GM12892 (cell line): ENCODE results near the gene CC2D1B.
"Not testable (repeated sequence)": the region's sequence is repeated elsewhere in the genome, so short reads cannot be mapped to it uniquely, and the experiment has no call there.

Experiments
- POLR2A ChIP-seq: IDR thresholded peaks from 2 replicates; pipeline ENCODE4 v1.6.1; 2011; ENCODE audit warnings: low read depth, low read length, control low read depth
- POLR2AphosphoS5 ChIP-seq: IDR thresholded peaks from 2 replicates; pipeline ENCODE4 v1.6.1; 2011; ENCODE audit warnings: low read depth, low read length, control low read depth

- not testable (repeated sequence) for TF ChIP-seq POLR2AphosphoS5, POLR2A
Observed at GRCh38 chr1:52369851-52370250, 3.8 kb upstream of the CC2D1B start.
